OCI-LY1 (cell line): ENCODE measurements around the gene FAM83E.

ENCODE experiments used
- EZH2 ChIP-seq: fragments of 200-600 bp; sonication (generic), shearing (Covaris generic); IDR thresholded peaks from 2 replicates; pipeline ENCODE4 v1.8.0; 2017; ENCODE audit warnings: borderline replicate concordance, mixed run types, mild to moderate bottlenecking, antibody characterized with exemption, low read length, moderate library complexity, mixed read lengths
- TF ChIP-seq, protein P1 (sequence below): fragments of 200-600 bp; sonication (generic), shearing (Covaris generic); IDR thresholded peaks from 2 replicates; pipeline ENCODE4 v1.5.1; 2017; ENCODE audit warnings: mild to moderate bottlenecking, antibody characterized with exemption, low read length, moderate library complexity, mixed read lengths

GRCh38 chr19:48607359-48607755, 7.5 kb downstream of the FAM83E start:
- TF ChIP-seq, protein P1, sequence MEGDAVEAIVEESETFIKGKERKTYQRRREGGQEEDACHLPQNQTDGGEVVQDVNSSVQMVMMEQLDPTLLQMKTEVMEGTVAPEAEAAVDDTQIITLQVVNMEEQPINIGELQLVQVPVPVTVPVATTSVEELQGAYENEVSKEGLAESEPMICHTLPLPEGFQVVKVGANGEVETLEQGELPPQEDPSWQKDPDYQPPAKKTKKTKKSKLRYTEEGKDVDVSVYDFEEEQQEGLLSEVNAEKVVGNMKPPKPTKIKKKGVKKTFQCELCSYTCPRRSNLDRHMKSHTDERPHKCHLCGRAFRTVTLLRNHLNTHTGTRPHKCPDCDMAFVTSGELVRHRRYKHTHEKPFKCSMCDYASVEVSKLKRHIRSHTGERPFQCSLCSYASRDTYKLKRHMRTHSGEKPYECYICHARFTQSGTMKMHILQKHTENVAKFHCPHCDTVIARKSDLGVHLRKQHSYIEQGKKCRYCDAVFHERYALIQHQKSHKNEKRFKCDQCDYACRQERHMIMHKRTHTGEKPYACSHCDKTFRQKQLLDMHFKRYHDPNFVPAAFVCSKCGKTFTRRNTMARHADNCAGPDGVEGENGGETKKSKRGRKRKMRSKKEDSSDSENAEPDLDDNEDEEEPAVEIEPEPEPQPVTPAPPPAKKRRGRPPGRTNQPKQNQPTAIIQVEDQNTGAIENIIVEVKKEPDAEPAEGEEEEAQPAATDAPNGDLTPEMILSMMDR = no peak
- TF ChIP-seq EZH2 = no peak
